Mesothelial cell of epicardium (in vitro differentiated cells): ENCODE measurements around the gene AGFG2. TPM values are rescaled to one million over a fixed set of nuclear protein-coding genes. Genes with fewer than 3 reads are reported as not detected.

Experiments
- DNase-seq, 2 experiments: peaks; one replicate each; pipeline ENCODE4 v3.0.0; 2021; ENCODE audit warnings: low spot score in 2 of 2; ENCODE audit not compliant: unreplicated experiment in 2 of 2
- H3K27ac Mint-ChIP-seq: 2 replicates; pipeline ENCODE4 v1.8.0; 2021; ENCODE audit warnings: mixed read lengths
- H3K27me3 Mint-ChIP-seq: 2 replicates; pipeline ENCODE4 v1.8.0; 2021; ENCODE audit warnings: low read depth, mixed read lengths
- H3K36me3 Mint-ChIP-seq: 2 replicates; pipeline ENCODE4 v1.8.0; 2021; ENCODE audit warnings: mixed read lengths
- H3K4me1 Mint-ChIP-seq: 2 replicates; pipeline ENCODE4 v1.8.0; 2021; ENCODE audit warnings: mixed read lengths
- H3K4me3 Mint-ChIP-seq: 2 replicates; pipeline ENCODE4 v1.8.0; 2021; ENCODE audit warnings: mild to moderate bottlenecking, moderate library complexity, mixed read lengths
- H3K9me3 Mint-ChIP-seq: 2 replicates; pipeline ENCODE4 v1.8.0; 2021; ENCODE audit warnings: mixed read lengths
- total RNA-seq: library from RNA; stranded (reverse); gene quantifications from 3 replicates; pipeline ENCODE4 v1.2.1, GENCODE V29; 2021
- TF ChIP-seq, protein P1 (sequence below): fragments of 200-600 bp; sonication (generic); IDR thresholded peaks from one replicate; pipeline ENCODE4 v1.5.0; 2021; ENCODE audit warnings: antibody characterized with exemption; ENCODE audit not compliant: unreplicated experiment

The AGFG2 gene
- total RNA-seq, 1 donor from 2014 or later, result 9.1 TPM

DNA sequence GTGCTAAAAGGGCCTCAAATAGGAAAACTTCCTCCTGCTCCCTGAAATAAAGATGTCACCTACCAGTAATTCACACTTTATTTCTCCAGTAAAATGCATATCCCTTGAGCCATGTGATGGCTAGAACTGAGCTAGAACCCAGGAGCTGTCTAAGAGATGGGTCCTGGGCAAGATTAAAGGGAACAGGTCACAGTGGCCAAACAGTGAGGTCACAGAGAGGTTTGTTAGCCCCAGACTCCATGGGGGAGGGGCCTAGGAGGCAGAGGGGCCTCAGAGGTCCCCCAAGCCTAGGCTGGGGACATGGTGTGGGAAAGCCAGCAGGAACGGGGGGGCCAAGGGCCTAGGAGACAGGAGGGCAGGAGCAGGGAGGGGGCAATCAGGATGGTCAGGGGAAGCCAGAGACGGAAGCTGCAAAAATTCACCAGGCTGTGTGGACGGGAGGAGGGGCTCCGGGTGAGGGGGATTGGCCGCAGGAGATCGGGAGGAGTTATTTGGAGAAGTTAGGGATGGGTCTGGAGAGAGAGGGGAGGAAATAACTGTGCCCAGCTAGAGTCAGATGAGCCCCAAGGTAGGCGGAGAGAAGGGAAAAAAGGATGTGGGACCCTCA lies 50.4 kb downstream of the AGFG2 start:
- peaks cover 29% of the 10 kb centered on the region for H3K4me1 Mint-ChIP-seq
- peak overlapping the region; percentile 43 for H3K4me3 Mint-ChIP-seq
- TF ChIP-seq, protein P1, sequence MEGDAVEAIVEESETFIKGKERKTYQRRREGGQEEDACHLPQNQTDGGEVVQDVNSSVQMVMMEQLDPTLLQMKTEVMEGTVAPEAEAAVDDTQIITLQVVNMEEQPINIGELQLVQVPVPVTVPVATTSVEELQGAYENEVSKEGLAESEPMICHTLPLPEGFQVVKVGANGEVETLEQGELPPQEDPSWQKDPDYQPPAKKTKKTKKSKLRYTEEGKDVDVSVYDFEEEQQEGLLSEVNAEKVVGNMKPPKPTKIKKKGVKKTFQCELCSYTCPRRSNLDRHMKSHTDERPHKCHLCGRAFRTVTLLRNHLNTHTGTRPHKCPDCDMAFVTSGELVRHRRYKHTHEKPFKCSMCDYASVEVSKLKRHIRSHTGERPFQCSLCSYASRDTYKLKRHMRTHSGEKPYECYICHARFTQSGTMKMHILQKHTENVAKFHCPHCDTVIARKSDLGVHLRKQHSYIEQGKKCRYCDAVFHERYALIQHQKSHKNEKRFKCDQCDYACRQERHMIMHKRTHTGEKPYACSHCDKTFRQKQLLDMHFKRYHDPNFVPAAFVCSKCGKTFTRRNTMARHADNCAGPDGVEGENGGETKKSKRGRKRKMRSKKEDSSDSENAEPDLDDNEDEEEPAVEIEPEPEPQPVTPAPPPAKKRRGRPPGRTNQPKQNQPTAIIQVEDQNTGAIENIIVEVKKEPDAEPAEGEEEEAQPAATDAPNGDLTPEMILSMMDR, result no peak
- H3K27me3 Mint-ChIP-seq, result no peaks in the 10 kb centered on the region
- peak overlapping the region; percentile 89 for H3K27ac Mint-ChIP-seq
- H3K9me3 Mint-ChIP-seq, result no peaks in the 10 kb centered on the region
- no peak for DNase-seq
- H3K36me3 Mint-ChIP-seq, result peaks cover 9% of the 10 kb centered on the region

DNA sequence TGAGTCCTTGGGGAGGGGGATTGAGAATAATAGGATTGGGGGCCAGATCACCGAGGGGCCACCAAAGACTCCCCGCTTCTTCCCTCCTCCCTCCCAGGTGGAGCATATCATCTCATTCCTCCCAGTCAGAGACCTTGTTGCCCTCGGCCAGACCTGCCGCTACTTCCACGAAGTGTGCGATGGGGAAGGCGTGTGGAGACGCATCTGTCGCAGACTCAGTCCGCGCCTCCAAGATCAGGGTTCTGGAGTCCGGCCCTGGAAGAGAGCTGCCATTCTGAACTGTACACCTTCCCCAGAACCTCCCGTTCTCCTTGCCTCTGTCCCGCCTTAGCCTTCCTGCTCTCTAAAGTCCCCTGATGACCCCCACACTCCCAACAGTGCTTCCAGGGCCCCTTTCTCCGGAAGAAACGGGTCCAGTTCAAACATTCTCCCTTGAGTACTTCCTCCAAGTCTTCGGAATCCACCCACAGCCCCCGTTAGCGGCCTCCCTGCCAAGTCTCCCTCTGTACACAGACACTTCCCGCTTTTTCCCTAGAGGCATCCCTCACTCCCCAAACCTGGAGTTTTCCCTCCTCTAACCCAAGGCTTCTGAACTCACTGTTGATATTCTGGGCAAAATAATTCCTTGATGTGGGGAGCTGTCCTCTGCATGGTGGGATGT lies 51.2 kb downstream of the AGFG2 start:
- Mint-ChIP-seq H3K9me3 (no peaks in the 10 kb centered on the region), H3K4me1 (peaks cover 22% of the 10 kb centered on the region), H3K36me3 (peaks cover 12% of the 10 kb centered on the region), H3K27me3 (no peaks in the 10 kb centered on the region), H3K4me3 (peak overlapping the region; percentile 34), H3K27ac (peak overlapping the region; percentile 89)
- TF ChIP-seq, protein P1, result no peak
- no peak for DNase-seq

GRCh38 chr7:100591596-100591995 lies 52.6 kb downstream of the AGFG2 start:
- peaks cover 19% of the 10 kb centered on the region for H3K4me1 Mint-ChIP-seq
- no peak for DNase-seq
- H3K36me3 Mint-ChIP-seq, result peaks cover 22% of the 10 kb centered on the region
- no peaks in the 10 kb centered on the region for H3K9me3 Mint-ChIP-seq
- no peaks in the 10 kb centered on the region for H3K27me3 Mint-ChIP-seq
- TF ChIP-seq, protein P1, result no peak
- no peak overlapping the region for H3K4me3 Mint-ChIP-seq
- H3K27ac Mint-ChIP-seq, result no peak overlapping the region

DNA sequence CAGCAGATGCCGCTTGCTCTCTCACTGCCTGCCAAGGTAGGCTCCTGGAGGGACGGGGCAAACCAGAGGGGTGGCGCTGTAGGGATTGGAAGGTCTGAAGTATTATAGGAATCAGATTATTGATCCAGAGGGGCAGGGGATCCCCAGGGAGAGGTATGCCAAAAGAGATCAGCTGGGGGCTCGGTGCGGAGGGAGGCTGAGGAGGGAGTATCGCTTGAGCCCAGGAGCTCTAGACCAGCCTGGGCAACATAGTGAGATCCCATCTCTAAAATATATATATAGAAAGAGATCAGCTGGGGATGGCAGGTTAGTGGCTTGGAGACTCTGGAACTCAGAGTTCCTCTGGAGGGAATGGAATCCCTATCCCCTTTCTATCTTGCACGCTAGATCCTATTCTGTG lies 56.2 kb downstream of the AGFG2 start:
- Mint-ChIP-seq H3K9me3 (no peaks in the 10 kb centered on the region), H3K27ac (no peak overlapping the region), H3K36me3 (peaks cover 29% of the 10 kb centered on the region), H3K4me1 (peaks cover 13% of the 10 kb centered on the region), H3K27me3 (no peaks in the 10 kb centered on the region), H3K4me3 (no peak overlapping the region)
- DNase-seq, result no peak
- TF ChIP-seq, protein P1, result no peak

DNA sequence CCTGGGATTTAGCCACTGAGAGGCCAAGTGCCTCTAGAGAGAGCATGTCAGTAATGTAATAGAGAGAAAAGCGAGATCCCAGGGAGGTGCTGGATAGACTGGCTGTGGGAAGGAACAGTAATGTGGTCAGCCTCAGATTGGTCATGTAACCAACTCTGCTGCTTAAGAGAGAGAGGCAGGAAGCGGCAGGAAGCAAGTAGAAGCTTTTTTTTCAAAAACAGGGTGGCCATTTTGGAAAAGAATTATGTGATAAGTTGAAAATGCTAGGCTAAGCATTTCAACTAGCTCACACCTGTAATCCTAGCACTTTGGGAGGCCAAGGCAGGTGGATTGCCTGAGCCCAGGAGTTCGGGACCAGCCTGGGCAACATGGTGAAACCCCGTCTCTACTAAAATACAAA lies 59.4 kb downstream of the AGFG2 start:
- Mint-ChIP-seq H3K27me3 (no peaks in the 10 kb centered on the region), H3K4me3 (no peak overlapping the region), H3K9me3 (no peaks in the 10 kb centered on the region), H3K36me3 (peaks cover 25% of the 10 kb centered on the region), H3K27ac (peak overlapping the region; percentile 84), H3K4me1 (peaks cover 31% of the 10 kb centered on the region)
- TF ChIP-seq, protein P1, result no peak
- DNase-seq, result no peak
